ENCODE measurements around the gene GMDS.

DNA sequence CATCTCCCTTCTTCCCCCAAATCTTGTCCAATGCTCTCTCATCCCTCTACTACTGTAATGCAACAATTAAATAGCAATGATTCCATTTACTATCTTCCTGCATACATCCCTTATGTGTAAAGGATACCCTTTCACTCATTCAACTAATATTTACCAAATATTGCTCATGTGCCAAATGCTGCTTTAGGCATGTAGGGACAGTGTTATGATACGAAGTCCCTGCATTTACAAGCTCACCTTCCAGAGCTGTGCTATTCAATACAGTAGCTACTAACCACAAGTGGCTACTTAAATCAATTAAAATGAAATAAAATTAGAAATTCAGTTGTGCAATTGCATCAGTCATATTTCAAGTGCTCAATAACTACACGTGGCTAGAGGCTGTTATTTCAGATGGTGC lies 41.1 kb downstream of the GMDS start:
- no peak for TF ChIP-seq EZH2phosphoT487 (IDR thresholded peaks at IDR 0.05; ENCODE audit: insufficient read depth, low read depth)
- no peak for TF ChIP-seq EZH2 (IDR thresholded peaks at IDR 0.05; ENCODE audit: insufficient read depth, poor library complexity, severe bottlenecking)
